HepG2 (cell line): ENCODE measurements around the gene PCDHA7.

Experiments
- CHD2 ChIP-seq: IDR thresholded peaks from 2 replicates; pipeline ENCODE4 v1.6.1; 2011; ENCODE audit warnings: low read depth, low read length, improper control_type of control experiment
- FOSL1 ChIP-seq: sonication (generic); formaldehyde crosslinking; IDR thresholded peaks from 2 replicates; pipeline ENCODE4 v1.9.0; 2021; ENCODE audit warnings: missing genetic modification reagents, borderline replicate concordance
- KLF13 ChIP-seq: sonication (generic); formaldehyde crosslinking; IDR thresholded peaks from 2 replicates; pipeline ENCODE4 v1.4.0; 2020; ENCODE audit warnings: mild to moderate bottlenecking, missing genetic modification reagents
- ZKSCAN8 ChIP-seq: IDR thresholded peaks from 2 replicates; pipeline ENCODE4 v1.6.1; 2016; ENCODE audit warnings: borderline replicate concordance, missing genetic modification reagents, missing compliant biosample characterization
- TF ChIP-seq, protein P1 (sequence below): sonication (generic); formaldehyde crosslinking; IDR thresholded peaks from 2 replicates; pipeline ENCODE4 v1.5.0; 2020; ENCODE audit warnings: mild to moderate bottlenecking, missing genetic modification reagents, moderate library complexity
- TF ChIP-seq, protein P2 (sequence below): sonication (generic); IDR thresholded peaks from 2 replicates; pipeline ENCODE4 v1.6.1; 2016; ENCODE audit warnings: low read depth, borderline replicate concordance
- TF ChIP-seq, protein P3 (sequence below): IDR thresholded peaks from 2 replicates; pipeline ENCODE4 v1.6.1; 2016; ENCODE audit warnings: missing biosample characterization, missing genetic modification reagents, low read depth

DNA sequence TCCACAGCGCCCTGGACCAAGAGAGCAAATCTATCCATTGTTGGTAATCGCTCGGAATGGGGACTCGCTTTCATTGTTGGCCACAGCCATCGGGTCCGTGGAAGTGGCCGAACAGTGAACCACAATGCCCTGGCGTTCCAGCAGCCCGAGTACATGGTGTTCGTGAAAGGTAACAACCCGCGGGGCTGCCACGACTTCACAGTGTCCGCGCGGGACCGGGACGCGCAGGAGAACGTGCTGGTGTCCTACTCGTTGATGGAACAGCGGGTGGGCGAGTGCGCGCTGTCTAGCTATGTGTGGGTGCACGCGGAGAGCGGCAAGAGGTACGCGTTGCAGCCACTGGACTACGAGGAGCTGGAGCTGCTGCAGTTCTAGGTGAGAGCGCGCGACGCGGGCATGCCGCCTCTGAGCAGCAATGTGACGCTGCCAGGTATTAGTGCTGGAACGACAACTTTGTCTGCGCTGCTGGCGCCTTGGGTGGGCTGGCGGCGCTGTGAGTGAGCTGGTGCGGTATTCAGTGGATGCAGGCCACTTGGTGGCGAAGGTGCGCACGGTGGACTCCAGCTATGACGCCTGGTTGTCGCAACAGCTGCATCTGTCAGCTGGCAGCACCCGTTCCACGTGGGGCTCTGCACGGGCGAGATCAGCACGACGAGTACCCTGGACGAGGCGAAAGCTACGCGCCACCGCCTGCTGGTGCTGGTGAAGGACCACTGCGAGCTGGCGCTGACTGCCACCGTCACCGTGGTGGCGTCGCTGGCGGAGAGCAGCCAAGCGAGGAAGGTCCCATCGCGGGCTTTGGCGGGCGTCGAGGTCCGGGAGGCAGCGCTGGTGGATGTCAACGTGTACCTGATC, 28.6 kb downstream of the PCDHA7 start:
- TF ChIP-seq ZKSCAN8 (CRISPR knock-in tag) (no peak), FOSL1 (no peak), CHD2 (no peak), KLF13 (CRISPR knock-in tag) (no peak)
- TF ChIP-seq, protein P1, sequence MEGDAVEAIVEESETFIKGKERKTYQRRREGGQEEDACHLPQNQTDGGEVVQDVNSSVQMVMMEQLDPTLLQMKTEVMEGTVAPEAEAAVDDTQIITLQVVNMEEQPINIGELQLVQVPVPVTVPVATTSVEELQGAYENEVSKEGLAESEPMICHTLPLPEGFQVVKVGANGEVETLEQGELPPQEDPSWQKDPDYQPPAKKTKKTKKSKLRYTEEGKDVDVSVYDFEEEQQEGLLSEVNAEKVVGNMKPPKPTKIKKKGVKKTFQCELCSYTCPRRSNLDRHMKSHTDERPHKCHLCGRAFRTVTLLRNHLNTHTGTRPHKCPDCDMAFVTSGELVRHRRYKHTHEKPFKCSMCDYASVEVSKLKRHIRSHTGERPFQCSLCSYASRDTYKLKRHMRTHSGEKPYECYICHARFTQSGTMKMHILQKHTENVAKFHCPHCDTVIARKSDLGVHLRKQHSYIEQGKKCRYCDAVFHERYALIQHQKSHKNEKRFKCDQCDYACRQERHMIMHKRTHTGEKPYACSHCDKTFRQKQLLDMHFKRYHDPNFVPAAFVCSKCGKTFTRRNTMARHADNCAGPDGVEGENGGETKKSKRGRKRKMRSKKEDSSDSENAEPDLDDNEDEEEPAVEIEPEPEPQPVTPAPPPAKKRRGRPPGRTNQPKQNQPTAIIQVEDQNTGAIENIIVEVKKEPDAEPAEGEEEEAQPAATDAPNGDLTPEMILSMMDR (CRISPR knock-in tag) = no peak
- TF ChIP-seq, protein P2, sequence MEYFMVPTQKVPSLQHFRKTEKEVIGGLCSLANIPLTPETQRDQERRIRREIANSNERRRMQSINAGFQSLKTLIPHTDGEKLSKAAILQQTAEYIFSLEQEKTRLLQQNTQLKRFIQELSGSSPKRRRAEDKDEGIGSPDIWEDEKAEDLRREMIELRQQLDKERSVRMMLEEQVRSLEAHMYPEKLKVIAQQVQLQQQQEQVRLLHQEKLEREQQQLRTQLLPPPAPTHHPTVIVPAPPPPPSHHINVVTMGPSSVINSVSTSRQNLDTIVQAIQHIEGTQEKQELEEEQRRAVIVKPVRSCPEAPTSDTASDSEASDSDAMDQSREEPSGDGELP = no peak
- TF ChIP-seq, protein P3, sequence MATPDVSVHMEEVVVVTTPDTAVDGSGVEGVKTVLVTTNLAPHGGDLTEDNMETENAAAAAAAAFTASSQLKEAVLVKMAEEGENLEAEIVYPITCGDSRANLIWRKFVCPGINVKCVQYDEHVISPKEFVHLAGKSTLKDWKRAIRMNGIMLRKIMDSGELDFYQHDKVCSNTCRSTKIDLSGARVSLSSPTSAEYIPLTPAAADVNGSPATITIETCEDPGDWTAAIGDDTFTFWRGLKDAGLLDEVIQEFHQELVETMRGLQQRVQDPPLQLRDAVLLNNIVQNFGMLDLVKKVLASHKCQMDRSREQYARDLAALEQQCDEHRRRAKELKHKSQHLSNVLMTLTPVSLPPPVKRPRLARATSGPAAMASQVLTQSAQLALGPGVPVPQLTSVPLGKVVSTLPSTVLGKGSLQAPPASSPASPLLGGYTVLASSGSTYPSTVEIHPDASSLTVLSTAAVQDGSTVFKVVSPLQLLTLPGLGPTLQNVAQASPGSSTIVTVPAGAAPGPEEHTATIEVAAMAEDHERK = no peak
